Right forelimb (tissue), 1 donor: ENCODE measurements around the gene MDN1.
"Not testable (repeated sequence)": the region's sequence is repeated elsewhere in the genome, so short reads cannot be mapped to it uniquely, and the experiment has no call there.

ENCODE experiments used
- DNase-seq: peaks from one replicate; pipeline ENCODE4 v3.0.0-alpha.2; 2018

Gene MDN1

DNA sequence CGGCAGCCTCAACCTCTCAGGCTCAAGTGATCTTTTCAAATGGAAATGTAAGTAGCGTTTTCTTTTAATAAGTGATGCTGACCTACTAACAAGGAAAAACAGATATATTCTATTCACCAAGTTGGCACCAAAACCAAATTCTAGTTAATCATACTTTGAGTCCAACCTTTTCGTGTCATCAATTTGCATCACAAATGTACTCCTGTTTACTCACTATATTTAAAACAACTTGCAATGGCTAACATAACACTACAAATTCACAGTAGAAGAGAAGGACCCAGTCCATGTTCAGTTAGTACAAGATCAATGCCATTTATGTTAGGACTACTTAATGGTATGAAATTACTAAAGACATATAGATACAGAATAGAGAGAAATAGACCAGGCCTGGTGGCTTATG is 50.0 kb downstream of the MDN1 start:
- DNase-seq, result no peak

DNA sequence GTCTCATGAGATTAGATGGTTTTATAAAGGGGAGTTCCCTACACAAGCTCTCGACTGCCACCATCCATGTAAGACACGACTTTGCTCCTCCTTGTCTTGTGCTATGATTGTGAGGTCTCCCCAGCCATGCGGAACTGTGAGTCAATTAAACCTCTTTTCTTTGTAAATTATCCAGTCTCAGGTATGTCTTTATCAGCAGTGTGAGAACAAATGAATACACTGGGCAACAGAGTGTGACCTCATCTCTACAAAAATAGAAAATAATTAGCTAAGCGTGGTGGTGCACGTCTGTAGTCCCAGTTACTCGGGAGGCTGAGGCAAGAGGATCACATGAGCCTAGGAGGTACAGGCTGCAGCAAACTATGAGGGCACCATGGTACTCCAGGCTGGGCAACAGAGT is 51.3 kb downstream of the MDN1 start:
- DNase-seq, result no peak

GRCh38 chr6:89763550-89763949 is 56.0 kb downstream of the MDN1 start:
- DNase-seq, result no peak

DNA sequence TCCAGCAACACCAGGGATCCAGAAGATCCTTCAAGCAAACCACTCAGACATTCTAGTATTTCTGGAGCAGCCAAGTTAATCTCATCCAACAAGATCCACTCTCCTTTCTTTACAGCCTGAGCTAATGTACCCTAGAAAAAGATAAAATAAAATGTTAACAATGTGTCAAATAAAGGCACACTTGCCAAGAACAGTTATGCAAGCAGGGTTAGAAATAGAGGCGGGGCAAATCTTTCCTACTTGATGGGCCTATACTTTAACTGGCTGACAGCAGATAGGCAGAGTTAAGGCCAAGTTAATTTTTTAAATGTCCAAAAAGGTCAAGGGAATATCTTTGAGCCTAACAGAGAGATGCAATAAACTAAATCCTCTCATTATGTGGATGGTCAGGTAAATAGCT is 60.8 kb downstream of the MDN1 start:
- no peak for DNase-seq

GRCh38 chr6:89750338-89750737 is 69.3 kb downstream of the MDN1 start:
- DNase-seq, result no peak

DNA sequence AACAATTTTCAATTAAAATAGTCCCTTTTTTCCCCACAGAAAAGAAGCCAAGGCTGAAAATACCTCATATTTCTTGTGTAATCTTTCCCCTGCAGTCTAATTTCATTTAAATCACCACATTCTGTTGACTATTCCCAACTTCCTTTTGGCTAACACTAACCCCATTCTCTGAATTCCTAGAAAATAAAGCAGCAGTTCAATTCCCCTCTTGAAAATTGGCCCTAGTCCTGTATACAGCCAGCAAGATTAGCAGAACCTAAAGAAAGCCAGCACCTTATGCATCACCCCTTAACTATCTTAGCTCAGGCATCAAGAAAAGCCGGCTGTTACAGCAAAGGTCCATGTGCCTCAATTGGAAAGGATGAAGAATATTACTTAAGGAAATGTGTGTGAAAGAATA is 69.7 kb downstream of the MDN1 start:
- DNase-seq, result no peak

DNA sequence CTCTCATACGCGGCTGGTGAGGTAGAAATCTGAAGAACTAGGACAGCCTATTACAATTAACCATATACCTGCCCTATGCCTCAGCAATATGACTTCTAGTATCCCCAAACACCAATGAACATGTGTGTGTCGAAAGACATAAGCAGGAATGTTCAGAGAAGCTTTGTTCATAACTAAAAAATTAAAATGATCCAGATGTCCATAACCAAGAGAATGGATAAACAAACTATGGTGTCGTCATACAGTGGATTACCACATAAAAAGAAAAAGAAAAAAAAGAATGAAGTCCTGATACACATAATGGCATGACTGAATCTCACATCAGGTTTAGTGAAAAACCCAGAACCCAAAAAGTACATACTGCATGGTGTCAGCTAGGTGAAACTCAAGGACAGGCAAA is 73.9 kb downstream of the MDN1 start:
- no peak for DNase-seq

DNA sequence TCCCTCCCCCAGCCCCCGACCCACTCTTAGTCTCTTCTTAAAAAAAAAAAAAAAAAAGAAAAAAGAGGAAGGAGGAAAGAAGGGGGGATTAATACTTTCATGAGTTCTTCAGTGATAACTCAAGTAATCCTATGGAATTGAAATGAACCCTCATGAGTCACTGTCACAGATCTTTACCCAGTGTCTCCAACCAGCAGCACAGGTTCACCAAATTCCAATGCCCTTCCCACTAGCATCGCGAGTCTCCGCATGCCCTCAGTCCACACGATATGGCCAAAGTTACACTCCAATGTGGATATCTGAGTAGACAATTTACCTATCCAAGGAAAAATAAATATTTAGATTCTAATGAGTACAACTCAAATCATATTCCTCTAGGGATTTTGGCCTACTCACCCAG is 74.5 kb downstream of the MDN1 start:
- no peak for DNase-seq

- DNase-seq, result no peak
These were observed 82.7 kb downstream of the MDN1 start for GRCh38 chr6:89736893-89737292.

GRCh38 chr6:89734526-89734925 is 85.1 kb downstream of the MDN1 start:
- DNase-seq, result no peak

DNA sequence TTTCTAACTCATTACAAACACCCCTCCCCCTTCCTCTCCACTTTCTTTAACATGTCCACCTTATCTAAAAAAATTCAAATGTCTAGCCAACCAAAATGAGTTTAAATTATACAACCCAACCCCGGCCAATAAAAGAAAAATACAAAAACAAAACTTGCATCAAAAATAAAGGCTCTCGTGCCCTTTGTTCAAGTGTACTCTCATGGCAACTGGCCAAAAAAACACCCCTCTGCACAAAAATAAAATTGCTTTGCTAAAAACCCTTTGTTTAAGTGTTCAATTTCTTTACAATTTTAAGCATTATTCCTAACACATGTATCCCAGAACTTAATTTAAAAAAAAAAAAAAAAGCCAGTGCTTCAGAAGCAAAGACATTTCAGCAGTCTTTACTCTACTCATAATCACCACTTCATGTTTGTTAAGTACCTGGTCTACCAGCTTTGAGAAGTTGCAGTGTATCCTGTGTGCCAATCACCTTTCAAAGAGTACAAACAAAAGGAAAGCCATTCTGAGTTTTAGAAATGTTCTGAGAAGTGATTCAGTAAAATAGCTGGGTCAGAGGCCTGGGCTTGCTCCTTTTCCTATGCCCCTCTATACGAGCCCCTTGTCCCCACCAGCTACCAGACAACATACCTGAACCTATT is 87.5 kb downstream of the MDN1 start:
- DNase-seq, result no peak

GRCh38 chr6:89731262-89731661 is 88.3 kb downstream of the MDN1 start:
- not testable (repeated sequence) for DNase-seq

DNA sequence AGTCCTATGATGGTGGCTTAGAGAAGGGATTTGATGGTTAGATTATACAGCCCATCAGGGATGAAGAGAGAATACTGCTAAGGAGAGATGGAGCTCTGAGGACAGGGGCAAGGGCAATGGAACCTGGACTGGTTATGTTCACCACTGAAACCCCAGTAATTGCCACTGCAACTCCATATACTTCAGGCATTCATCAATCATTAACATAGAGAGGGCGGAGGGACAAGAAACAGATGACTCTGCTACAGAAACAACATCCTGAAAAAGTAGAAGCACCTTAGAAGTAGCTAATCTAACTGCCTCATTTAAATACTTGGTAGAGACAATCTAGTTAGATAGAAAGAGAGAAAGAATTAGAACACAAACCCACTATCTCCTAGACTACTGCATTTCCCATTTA is 89.8 kb downstream of the MDN1 start:
- DNase-seq, result no peak

DNA sequence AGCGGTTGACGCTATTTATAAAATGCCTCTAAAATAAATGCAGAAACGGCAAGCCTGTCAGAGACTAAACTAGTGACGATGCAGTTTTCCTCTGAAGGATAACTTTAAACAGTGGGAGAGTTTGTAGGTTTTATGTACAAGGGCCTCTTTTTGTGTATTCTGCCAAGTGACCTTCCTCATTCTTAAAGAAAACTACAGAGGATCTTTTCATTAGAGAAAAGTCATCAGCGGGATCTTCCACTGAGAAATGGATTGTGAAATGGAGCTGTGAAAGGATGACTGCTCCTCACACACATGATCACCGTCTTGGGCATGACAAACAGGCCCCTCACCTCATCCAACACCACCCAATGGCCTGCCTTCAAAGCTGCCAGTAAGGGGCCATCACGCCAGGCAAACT is 92.1 kb downstream of the MDN1 start:
- no peak for DNase-seq

GRCh38 chr6:89724981-89725380 is 94.6 kb downstream of the MDN1 start:
- no peak for DNase-seq

GRCh38 chr6:89723046-89723445 is 96.5 kb downstream of the MDN1 start:
- no peak for DNase-seq

DNA sequence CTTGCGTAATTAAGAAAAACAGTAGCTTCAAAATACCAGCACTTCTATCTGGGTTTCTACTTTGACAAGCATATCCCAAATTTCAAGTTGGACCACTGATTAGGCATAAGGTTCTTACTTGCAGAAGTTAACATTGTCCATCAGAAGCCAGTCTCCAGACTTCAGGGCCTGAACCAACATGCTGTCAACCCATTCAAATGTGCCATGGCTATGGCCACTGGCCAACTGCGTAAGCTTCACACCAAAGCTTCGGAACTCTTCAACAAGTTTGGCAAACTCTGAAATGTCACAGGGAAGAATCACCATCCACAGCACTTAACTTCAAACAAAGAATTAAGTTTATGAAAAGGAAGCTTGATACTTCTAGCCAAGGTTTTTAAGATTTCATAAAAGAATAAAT is 103.1 kb downstream of the MDN1 start:
- DNase-seq, result no peak

DNA sequence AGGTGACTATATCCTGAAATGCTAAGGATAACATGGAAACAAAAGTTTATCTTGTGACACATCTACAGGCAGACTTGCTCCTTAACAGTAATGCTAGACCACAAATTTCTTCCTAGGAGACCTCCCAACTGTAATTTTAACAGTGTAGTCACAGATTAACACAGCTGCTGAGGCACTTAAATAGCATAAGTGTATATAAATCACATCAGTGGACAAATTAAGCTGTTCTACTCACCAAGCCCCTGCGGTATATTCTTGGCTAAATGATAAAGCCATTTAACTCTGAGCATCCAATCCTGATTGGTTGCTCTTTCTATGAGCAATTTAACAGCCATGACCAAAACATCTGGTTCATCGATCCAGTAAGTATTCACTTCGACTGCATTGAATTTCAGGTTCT is 107.8 kb downstream of the MDN1 start:
- DNase-seq, result no peak

DNA sequence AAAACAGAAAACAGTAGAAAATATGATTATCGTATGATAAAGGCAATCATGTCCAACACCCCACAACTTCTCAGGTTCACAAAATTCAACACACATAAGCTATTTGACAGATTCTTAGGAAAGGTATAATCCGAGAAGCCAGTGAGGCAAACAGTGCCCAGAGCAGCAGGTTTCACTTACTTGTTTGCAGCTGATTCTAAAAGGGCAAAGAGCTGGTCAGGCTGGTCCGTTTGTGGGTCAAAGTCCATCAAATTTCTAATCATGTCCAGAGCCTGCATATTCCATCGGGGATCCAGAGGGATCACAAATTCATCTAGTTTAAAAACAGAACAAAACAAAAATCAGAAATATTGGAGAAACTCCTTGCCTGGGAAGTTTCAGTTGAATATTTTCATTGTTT is 111.3 kb downstream of the MDN1 start:
- no peak for DNase-seq

DNA sequence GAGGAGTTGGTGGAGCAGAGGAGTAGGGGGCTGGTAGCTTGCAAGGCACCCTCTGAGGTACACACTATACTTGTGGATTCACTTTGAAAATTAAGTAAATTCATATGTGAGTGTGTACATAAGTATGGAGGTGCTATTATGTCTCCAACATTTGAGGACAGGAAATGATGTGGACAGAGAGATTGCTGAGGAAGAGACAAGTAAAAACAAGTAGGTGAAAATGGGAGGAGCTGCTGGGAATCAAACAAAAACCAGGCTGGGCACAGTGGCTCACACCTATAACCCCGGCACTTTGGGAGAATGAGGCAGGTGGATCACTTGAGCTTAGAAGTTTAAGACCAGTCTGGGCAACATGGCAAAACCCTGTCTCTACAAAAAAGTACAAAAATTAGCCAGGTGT is 111.8 kb downstream of the MDN1 start:
- DNase-seq, result no peak

- DNase-seq, result no peak
These were observed 113.5 kb downstream of the MDN1 start for GRCh38 chr6:89706121-89706520.

DNA sequence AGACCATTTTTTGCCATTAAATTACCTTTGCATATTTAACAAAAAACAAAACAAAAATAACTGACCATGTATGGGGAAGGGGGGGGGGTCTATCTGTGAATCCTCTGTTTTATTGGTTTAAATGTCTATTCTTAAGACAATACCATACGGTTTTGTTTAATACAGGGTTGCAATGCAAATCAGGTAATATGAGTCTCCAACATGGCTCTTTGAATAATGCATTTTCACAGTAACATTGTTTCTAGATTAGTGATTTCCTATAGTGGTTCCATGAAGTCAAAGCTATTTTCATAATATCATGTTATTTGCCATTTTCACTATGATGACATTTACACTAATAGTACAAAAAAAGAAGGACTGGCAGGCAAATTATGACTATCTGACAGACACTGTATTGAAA is 116.3 kb downstream of the MDN1 start:
- no peak for DNase-seq

DNA sequence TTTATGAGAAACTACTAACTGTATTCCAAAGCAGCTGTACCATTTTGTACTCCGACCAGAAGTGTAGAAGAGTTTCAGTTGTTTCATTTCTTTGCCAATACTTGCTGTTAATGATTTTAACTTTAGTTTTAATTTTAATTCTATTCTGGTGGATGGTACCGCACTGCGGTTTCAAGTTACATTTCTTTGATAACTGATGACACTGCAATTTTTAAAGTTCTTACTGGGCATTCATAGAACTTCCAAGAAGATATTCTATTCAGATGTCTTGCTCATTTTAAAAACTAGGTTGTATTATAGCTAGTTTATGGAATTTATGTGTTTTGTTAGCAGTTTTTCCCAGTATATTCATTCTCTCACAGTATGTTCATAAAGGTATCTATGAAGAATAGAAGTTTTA is 117.2 kb downstream of the MDN1 start:
- no peak for DNase-seq

GRCh38 chr6:89695667-89696066 is 123.9 kb downstream of the MDN1 start:
- DNase-seq, result no peak

GRCh38 chr6:89694428-89694827 is 125.2 kb downstream of the MDN1 start:
- DNase-seq, result no peak

GRCh38 chr6:89693207-89693606 is 126.4 kb downstream of the MDN1 start:
- DNase-seq, result no peak
